ENCODE results near the gene ARFGAP1. TPM values are rescaled to one million over a fixed set of nuclear protein-coding genes. Genes with fewer than 3 reads are reported as not detected.

Gene ARFGAP1
- total and polyA plus RNA-seq, 5 donors from 2014 or later: 17.9 to 123 (median 21.0) TPM

DNA sequence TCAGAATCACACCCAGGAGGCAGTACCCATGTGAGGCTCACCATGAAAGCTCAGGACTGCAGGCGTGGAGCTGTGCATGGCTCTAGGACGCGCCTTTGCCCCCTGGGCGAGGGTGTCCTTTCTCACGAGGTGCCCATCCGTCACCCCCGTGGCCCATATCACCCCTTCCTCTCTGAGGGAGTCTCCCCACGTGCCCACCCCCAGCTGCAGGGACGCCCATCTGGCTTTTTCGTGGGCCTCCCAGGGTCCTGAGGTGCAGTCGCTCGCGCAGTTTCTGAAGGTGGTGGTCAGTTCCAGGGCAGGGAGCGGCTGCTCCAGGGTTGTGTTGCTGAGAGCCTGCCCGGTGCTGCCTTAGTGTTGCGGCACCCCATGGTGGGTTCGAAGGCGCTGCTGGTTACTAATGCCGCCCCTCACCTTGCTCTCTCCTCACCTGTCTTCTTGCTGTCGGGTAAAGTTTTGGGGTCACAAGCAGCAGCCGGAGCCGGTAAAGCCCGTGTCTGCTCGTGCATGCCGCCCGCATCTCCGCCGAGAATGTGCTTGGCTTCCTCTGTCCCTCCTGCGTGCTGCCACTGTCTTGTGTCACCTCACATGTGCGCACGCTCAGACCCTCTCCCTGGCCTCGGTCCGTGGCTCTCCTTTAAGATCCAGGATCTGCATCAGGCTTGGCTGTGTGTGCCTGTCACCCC lies 10.9 kb downstream of the ARFGAP1 start:
- peaks cover 11% of the 10 kb centered on the region for H3K36me3 Mint-ChIP-seq
- H3K4me3 ChIP-seq (ENCODE audit: low read depth, low read length): no peak overlapping the region

GRCh38 chr20:63284083-63284440 lies 11.4 kb downstream of the ARFGAP1 start:
- no peaks in the 10 kb centered on the region for H3K27me3 ChIP-seq (ENCODE audit: control insufficient read depth, insufficient read depth, low read length)
- Mint-ChIP-seq H3K4me1 (peaks cover 0 to 4% (median 0%) of the 10 kb centered on the region in 4 donors), H3K4me3 (peak overlapping the region; percentile 38 to 80 (median 74)), H3K27me3 (no peaks in the 10 kb centered on the region), H3K27ac (peak overlapping the region in 2 of 3 donors; percentile 29 to 62), H3K36me3 (peaks cover 11% of the 10 kb centered on the region), H3K9me3 (no peaks in the 10 kb centered on the region)
- peak overlapping the region; percentile 33 for H3K27ac ChIP-seq (ENCODE audit: insufficient read depth, low read length, poor library complexity, severe bottlenecking)
- ATAC-seq (ENCODE audit: low read depth in 2 of 2) (peak; percentile 55 to 65), DNase-seq (peak in 1 of 3 donors; percentile 61)
- peaks cover 3% of the 10 kb centered on the region for H3K4me1 ChIP-seq (ENCODE audit: control insufficient read depth, insufficient read depth, low read length, poor library complexity, severe bottlenecking)
- peaks cover 34% of the 10 kb centered on the region for H3K36me3 ChIP-seq (ENCODE audit: control insufficient read depth, insufficient read depth, low read length)
- H3K4me3 ChIP-seq (ENCODE audit: low read depth, low read length): no peak overlapping the region
- no peaks in the 10 kb centered on the region for H3K9me3 ChIP-seq (ENCODE audit: control insufficient read depth in 2 of 2, low read length in 2 of 2)

More for the DNA sequence above, 10.9 kb downstream of the ARFGAP1 start:
- ATAC-seq (ENCODE audit: low read depth in 2 of 2) (no peak), DNase-seq (no peak)
- peak overlapping the region; percentile 38 to 80 (median 74) for H3K4me3 Mint-ChIP-seq
- peak overlapping the region in 2 of 3 donors; percentile 29 to 62 for H3K27ac Mint-ChIP-seq
- no peaks in the 10 kb centered on the region for H3K9me3 Mint-ChIP-seq
- Histone ChIP-seq H3K4me1 (ENCODE audit: control insufficient read depth, insufficient read depth, low read length, poor library complexity, severe bottlenecking) (peaks cover 3% of the 10 kb centered on the region), H3K36me3 (ENCODE audit: control insufficient read depth, insufficient read depth, low read length) (peaks cover 35% of the 10 kb centered on the region), H3K9me3 (ENCODE audit: control insufficient read depth in 2 of 2, low read length in 2 of 2) (no peaks in the 10 kb centered on the region), H3K27me3 (ENCODE audit: control insufficient read depth, insufficient read depth, low read length) (no peaks in the 10 kb centered on the region), H3K27ac (ENCODE audit: insufficient read depth, low read length, poor library complexity, severe bottlenecking) (no peak overlapping the region)
- peaks cover 0 to 4% (median 0%) of the 10 kb centered on the region in 4 donors for H3K4me1 Mint-ChIP-seq
- no peaks in the 10 kb centered on the region for H3K27me3 Mint-ChIP-seq

DNA sequence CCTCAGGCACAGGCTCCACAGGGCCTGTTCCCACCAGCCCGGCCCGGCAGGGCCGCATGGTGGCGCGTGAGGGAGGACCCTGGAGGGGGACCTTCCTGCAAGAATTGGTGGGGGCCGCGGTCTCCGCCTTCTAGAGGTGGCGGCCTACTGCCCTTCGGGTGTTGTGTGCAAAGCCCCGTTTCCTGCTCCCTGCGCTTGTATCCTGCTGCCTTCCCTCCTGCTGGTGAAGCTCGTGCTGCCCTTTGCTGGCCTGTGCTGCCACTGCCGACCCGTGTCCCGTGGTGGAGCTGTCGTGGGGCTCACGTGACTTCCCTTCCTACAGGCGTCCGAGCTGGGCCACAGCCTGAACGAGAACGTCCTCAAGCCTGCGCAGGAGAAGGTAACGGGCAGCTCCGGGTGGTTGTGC lies 11.9 kb downstream of the ARFGAP1 start:
- Mint-ChIP-seq H3K9me3 (no peaks in the 10 kb centered on the region), H3K4me3 (peak overlapping the region; percentile 73 to 89 (median 84)), H3K36me3 (peaks cover 11% of the 10 kb centered on the region), H3K27ac (peak overlapping the region in 1 of 3 donors; percentile 36), H3K4me1 (peaks cover 0 to 4% (median 0%) of the 10 kb centered on the region in 4 donors), H3K27me3 (no peaks in the 10 kb centered on the region)
- peaks cover 3% of the 10 kb centered on the region for H3K4me1 ChIP-seq (ENCODE audit: control insufficient read depth, insufficient read depth, low read length, poor library complexity, severe bottlenecking)
- DNase-seq (peak in 1 of 3 donors; percentile 27), ATAC-seq (ENCODE audit: low read depth in 2 of 2) (no peak)
- no peaks in the 10 kb centered on the region for H3K27me3 ChIP-seq (ENCODE audit: control insufficient read depth, insufficient read depth, low read length)
- H3K27ac ChIP-seq (ENCODE audit: insufficient read depth, low read length, poor library complexity, severe bottlenecking): peak overlapping the region; percentile 33
- no peaks in the 10 kb centered on the region for H3K9me3 ChIP-seq (ENCODE audit: control insufficient read depth in 2 of 2, low read length in 2 of 2)
- no peak overlapping the region for H3K4me3 ChIP-seq (ENCODE audit: low read depth, low read length)
- H3K36me3 ChIP-seq (ENCODE audit: control insufficient read depth, insufficient read depth, low read length): peaks cover 30% of the 10 kb centered on the region

DNA sequence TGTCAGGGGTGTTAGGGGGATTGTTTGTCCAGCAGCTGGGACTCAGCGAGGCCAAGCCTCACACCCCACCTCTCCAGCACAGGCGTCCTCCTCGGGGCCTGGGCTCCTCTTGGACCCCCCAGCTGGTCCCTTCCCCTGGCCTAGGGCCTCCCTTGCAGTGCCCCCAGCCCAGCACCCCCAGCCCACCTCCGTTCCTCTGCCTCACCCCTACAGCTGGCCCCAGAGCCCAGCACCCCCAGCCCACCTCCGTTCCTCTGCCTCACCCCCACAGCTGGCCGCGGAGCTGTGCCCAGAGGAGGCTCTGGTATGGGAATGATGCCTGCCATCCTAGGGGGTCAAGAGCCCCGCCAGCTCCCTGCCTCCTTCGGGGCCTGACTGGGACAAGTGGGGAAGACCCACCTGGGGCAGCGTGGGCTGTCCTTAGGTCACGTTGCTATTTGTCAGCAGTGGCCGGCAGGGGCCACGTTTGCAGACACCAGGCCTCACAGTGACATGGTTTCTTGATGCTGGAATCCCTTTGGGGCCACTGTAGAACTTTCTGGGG lies 12.4 kb downstream of the ARFGAP1 start:
- peak overlapping the region; percentile 33 for H3K27ac ChIP-seq (ENCODE audit: insufficient read depth, low read length, poor library complexity, severe bottlenecking)
- Mint-ChIP-seq H3K4me1 (peaks cover 0 to 4% (median 0%) of the 10 kb centered on the region in 4 donors), H3K36me3 (peaks cover 11% of the 10 kb centered on the region)

GRCh38 chr20:63285636-63286615 lies 13.3 kb downstream of the ARFGAP1 start:
- Histone ChIP-seq H3K36me3 (ENCODE audit: control insufficient read depth, insufficient read depth, low read length) (peaks cover 25% of the 10 kb centered on the region), H3K27me3 (ENCODE audit: control insufficient read depth, insufficient read depth, low read length) (no peaks in the 10 kb centered on the region), H3K4me3 (ENCODE audit: low read depth, low read length) (no peak overlapping the region), H3K4me1 (ENCODE audit: control insufficient read depth, insufficient read depth, low read length, poor library complexity, severe bottlenecking) (peaks cover 3% of the 10 kb centered on the region), H3K9me3 (ENCODE audit: control insufficient read depth in 2 of 2, low read length in 2 of 2) (no peaks in the 10 kb centered on the region), H3K27ac (ENCODE audit: insufficient read depth, low read length, poor library complexity, severe bottlenecking) (no peak overlapping the region)
- ATAC-seq (ENCODE audit: low read depth in 2 of 2) (no peak), DNase-seq (no peak)
- peak overlapping the region in 1 of 4 donors; percentile 54 for H3K4me3 Mint-ChIP-seq
- peaks cover 0 to 4% (median 0%) of the 10 kb centered on the region in 4 donors for H3K4me1 Mint-ChIP-seq
- H3K36me3 Mint-ChIP-seq: peaks cover 7% of the 10 kb centered on the region
- no peaks in the 10 kb centered on the region for H3K27me3 Mint-ChIP-seq
- peak overlapping the region in 1 of 3 donors; percentile 90 for H3K27ac Mint-ChIP-seq
- H3K9me3 Mint-ChIP-seq: no peaks in the 10 kb centered on the region

More for the DNA sequence above, 12.4 kb downstream of the ARFGAP1 start:
- Mint-ChIP-seq H3K27me3 (no peaks in the 10 kb centered on the region), H3K9me3 (no peaks in the 10 kb centered on the region), H3K27ac (no peak overlapping the region), H3K4me3 (peak overlapping the region; percentile 73 to 89 (median 84))
- H3K4me3 ChIP-seq (ENCODE audit: low read depth, low read length): no peak overlapping the region
- no peaks in the 10 kb centered on the region for H3K27me3 ChIP-seq (ENCODE audit: control insufficient read depth, insufficient read depth, low read length)
- DNase-seq (no peak), ATAC-seq (ENCODE audit: low read depth in 2 of 2) (no peak)
- H3K36me3 ChIP-seq (ENCODE audit: control insufficient read depth, insufficient read depth, low read length): peaks cover 30% of the 10 kb centered on the region
- H3K4me1 ChIP-seq (ENCODE audit: control insufficient read depth, insufficient read depth, low read length, poor library complexity, severe bottlenecking): peaks cover 3% of the 10 kb centered on the region
- no peaks in the 10 kb centered on the region for H3K9me3 ChIP-seq (ENCODE audit: control insufficient read depth in 2 of 2, low read length in 2 of 2)

DNA sequence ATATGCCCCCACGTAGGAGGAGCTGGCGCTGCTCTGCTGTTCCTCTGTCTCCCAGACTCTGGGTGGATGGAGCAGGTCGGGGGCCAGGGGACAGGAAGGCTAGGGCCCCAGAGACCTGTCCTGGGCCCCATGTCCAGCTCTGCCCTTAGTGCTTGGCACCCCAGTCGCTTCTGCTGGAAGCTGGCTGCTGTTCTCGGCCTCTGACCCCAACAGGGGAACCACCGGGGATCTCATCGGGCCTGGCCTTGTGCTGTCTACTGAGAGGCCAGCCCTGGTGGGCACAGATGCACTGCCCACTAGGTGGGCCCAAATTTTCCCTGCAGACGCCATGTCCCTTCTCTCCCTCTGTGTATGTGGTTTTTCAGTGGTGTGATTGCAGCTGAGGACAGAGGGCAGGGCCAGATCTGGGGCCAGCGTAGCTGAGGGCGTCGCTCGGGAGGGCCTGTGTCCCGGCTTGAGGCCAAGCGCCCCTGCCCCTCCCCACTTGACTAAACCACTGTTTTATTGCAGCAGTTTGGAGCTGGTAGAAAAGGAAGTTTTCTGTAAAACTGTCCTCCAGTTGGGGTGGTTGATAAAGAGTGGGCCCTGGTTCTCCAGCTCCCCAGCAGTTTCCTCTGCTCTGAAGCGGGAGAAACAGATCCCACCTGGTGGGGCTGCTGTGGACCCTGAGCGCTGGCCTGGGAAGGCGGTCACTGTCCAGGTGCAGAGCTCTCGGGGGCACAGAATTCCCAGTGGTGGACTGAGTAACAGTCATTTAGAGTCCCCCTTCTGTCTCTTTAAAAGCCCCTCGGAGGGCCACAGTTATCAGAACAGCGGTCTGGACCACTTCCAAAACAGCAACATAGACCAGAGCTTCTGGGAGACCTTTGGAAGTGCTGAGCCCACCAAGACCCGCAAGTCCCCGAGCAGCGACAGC lies 14.4 kb downstream of the ARFGAP1 start:
- Mint-ChIP-seq H3K4me1 (peaks cover 0 to 4% (median 0%) of the 10 kb centered on the region in 4 donors), H3K4me3 (peak overlapping the region in 1 of 4 donors; percentile 27)

More for the DNA sequence above, 14.4 kb downstream of the ARFGAP1 start:
- Mint-ChIP-seq H3K27ac (no peak overlapping the region), H3K9me3 (no peaks in the 10 kb centered on the region), H3K36me3 (peaks cover 7% of the 10 kb centered on the region), H3K27me3 (no peaks in the 10 kb centered on the region)
- Histone ChIP-seq H3K36me3 (ENCODE audit: control insufficient read depth, insufficient read depth, low read length) (peaks cover 25% of the 10 kb centered on the region), H3K27me3 (ENCODE audit: control insufficient read depth, insufficient read depth, low read length) (no peaks in the 10 kb centered on the region), H3K4me3 (ENCODE audit: low read depth, low read length) (no peak overlapping the region), H3K27ac (ENCODE audit: insufficient read depth, low read length, poor library complexity, severe bottlenecking) (no peak overlapping the region), H3K4me1 (ENCODE audit: control insufficient read depth, insufficient read depth, low read length, poor library complexity, severe bottlenecking) (peaks cover 3% of the 10 kb centered on the region), H3K9me3 (ENCODE audit: control insufficient read depth in 2 of 2, low read length in 2 of 2) (no peaks in the 10 kb centered on the region)
- no peak for ATAC-seq (ENCODE audit: low read depth in 2 of 2)
- no peak for DNase-seq
